ENCODE measurements around the gene PDPK1.
A peak's percentile ranks its signal among the peaks of the same experiment; 100 is the strongest.

Gene PDPK1

GRCh38 chr16:2513405-2514332, 24.2 kb upstream of the PDPK1 start, which contains the start of gene ATP6V0C:
Gene ATP6V0C, plus strand, starts transcription at chr16:2513952. Its CDS starts 152 bp downstream, at chr16:2514104.
- in situ Hi-C loops (cut with HindIII; ENCODE audit: low sequenced_read_pairs): no loop called here
- no peak for TF ChIP-seq CTCF (IDR thresholded peaks at IDR 0.05; ENCODE audit: low read depth, low read length, missing control alignments)
- peak within 1 kb of the TSS; percentile 52 for H3K4me3 ChIP-seq (ENCODE audit: low read depth, low read length)
- peak; percentile 52 for DNase-seq (ENCODE audit: low read depth)

GRCh38 chr16:2514333-2515179, 23.3 kb upstream of the PDPK1 start:
- no peak for TF ChIP-seq CTCF (IDR thresholded peaks at IDR 0.05; ENCODE audit: low read depth, low read length, missing control alignments)
- no peak for DNase-seq (ENCODE audit: low read depth)
- H3K4me3 ChIP-seq (ENCODE audit: low read depth, low read length): peak overlapping the region; percentile 52
- in situ Hi-C loops (cut with HindIII; ENCODE audit: low sequenced_read_pairs): no loop called here

- H3K4me3 ChIP-seq (ENCODE audit: low read depth, low read length): peak overlapping the region; percentile 52
- no peak for DNase-seq (ENCODE audit: low read depth)
- in situ Hi-C loops (cut with HindIII; ENCODE audit: low sequenced_read_pairs): no loop called here
- no peak for TF ChIP-seq CTCF (IDR thresholded peaks at IDR 0.05; ENCODE audit: low read depth, low read length, missing control alignments)
These were observed 22.5 kb upstream of the PDPK1 start for GRCh38 chr16:2515180-2515851.

DNA sequence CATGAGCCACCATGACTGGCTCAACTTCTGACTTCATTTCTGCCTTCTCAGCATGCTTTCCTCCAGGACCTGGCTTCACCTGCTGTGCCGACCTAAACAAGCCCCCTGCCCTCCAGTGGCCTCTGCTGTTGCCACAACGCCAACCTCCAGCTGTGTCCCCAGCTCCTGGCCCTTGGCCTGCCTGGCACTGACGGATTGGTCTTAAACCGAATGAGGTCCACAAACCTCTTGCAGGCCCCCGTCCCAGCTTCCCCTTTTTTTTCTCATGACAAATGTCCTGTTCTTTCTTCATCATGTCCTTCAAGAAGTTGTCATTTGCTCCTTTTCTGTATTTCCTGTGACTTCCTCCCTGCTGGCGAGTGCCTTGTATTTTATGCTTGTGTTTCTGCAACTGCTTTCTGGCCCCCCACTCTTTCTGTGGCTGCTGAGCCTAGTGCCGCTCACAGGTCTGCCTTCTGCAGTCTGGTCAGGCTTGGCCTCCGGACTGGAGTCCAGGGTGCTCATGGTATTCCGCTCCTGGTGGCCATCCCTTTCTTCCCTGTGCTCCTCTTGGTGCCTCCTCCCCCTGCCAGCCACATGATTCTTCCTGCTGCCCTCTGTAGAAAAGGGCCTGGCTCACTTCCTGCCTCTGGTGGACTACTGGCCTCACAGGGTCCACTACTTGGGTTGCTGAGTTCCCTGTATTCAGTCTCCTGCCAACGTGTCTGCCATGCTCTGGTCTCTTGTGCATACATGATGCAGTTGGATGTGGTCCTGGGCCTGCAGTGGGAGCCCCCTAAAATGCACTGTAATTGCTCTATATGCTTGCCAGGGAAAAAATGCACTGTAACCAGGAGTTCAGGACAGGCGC, 21.2 kb upstream of the PDPK1 start:
- no peak for DNase-seq (ENCODE audit: low read depth)
- H3K4me3 ChIP-seq (ENCODE audit: low read depth, low read length): peak overlapping the region; percentile 9
- TF ChIP-seq CTCF (IDR thresholded peaks at IDR 0.05; ENCODE audit: low read depth, low read length, missing control alignments): no peak
- in situ Hi-C loops (cut with HindIII; ENCODE audit: low sequenced_read_pairs): no loop called here

DNA sequence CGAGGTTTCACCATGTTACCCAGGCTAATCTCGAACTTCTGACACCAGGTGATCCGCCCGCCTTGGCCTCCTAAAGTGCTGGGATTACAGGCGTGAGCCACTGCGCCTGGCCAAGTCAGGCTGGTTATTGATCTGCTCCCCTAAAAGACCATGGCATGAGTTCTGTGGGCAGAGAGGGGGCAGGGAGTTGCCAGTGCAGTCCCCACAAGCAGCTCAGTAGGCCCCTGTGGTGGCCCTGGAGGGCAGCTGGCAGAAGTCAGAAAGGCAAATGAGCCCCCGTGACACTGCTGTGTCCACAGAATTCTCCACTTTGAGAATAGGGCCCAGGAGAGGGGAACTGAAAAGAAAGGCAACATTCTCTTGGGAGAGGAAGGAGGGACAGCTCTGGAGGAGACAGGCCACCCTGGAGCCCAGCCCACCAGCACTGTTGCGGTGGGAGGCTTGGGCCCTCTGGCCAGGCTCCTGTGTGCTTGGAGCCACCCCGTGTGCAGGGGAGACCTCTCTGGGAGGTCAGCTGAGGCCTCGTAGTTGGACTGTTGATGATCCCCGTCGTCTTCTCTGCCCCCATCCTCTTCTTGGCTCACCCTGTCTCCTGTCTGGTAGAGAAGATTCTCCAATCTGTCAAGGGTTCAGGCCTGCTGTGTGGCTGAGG, 19.7 kb upstream of the PDPK1 start:
- in situ Hi-C loops (cut with HindIII; ENCODE audit: low sequenced_read_pairs): no loop called here
- no peak overlapping the region for H3K4me3 ChIP-seq (ENCODE audit: low read depth, low read length)
- no peak for TF ChIP-seq CTCF (IDR thresholded peaks at IDR 0.05; ENCODE audit: low read depth, low read length, missing control alignments)
- no peak for DNase-seq (ENCODE audit: low read depth)

All from astrocyte of the cerebellum (primary cell).